ENCODE measurements around the gene CNOT6.

CNOT6 gene

DNA sequence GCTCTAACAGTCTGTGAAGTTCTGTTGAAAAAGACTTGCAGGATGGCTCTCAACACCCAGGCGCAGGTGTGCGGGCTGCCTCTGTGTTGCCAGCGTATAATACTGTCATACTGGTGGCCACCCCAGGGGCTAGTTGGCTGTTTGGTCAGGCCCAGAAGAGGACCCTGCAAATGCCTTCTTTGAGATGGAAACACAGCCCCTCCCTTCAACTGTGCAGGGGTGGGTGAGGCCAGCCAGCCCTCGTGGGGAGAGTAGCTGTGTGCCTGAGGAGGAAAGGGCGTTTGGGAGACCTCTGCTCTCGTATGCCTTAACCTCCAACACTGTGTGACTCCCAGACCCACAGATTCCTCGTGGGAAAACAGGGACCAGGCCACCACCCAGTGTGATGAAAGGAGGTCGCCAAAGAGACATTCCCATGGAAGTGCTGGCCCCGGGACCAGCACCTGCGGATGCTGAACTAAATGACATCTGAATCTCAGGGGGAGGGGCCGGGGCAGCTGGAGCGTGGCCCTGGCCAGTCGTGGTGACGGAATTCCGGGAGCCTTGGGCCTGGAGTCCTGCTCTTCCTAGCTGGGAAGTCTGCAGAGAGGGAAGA lies 108.4 kb downstream of the CNOT6 start:
- FAIRE-seq: no peak

DNA sequence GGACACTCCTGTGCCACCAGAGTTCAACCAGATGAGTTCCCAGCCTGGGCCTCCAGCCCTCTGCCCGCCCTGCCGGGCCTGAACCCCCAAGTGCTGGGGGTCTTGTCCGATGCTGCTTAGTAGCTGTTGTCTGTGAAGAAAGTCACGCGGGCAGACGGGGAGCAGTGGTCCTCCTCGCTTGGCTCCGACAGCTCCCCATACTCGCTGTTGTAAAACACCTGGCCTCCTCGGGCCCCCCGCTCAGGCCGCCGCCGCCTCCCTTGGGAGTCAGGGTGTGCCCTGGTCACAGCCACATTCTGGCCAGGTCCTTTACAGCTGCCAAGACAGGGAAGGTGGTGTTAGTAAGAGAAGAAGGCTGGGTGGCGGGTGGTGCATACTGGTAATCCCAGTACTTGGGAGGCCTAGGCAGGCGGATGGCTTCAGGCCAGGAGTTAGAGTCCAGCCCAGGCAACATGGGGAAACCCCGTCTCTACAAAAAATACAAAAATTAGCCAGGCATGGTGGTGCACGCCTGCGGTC lies 109.0 kb downstream of the CNOT6 start:
- FAIRE-seq: no peak

DNA sequence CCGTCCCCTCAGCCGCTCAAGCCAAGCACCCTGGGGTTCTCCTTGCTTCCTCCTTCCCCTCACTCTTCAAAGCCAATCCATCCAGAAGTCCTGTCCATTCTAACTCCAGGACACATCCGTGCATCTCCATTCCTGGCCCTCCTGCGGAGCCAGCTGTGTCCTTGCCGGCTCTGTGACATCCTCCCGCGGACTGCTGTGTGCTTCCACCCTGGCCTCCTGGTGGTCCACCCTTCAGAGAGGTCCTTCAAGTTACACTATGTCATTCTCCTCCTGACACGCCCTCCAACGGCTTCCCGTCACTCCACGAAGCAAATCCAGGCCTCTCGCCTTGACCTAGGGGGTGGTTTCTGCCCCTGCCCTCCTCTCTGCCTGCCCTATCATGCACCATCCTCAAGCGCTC lies 110.1 kb downstream of the CNOT6 start:
- FAIRE-seq: no peak

DNA sequence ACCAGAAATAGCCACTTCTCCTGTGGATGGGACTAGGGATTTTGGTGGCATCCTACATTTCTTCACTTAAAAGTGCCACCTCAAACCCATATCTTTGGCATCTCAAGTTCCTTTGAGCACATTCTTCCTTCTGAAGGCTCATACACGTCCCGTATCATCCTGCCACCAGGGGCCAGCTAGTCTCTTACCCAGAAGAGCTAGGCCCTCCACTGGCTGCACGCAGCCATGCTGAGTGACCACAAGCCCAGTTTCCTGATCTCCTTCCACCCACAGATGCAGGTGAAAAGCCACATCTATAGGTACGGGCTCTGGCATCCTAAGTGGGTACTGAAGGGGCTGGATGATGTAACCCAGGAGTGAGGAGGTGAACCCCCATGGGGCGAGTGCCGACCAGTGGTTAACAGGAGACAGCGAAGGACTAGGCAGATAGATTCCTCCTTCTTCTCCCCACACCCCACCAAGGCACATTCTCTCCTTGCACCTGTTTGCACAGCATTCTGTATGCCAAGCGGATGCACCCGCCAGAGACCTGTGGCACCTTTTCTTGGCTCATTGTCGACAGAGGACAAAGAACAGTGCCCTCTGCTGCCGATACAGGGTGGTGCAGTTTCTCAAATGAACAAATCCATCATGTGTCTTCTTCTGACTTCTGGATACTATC lies 111.5 kb downstream of the CNOT6 start:
- no peak for FAIRE-seq

DNA sequence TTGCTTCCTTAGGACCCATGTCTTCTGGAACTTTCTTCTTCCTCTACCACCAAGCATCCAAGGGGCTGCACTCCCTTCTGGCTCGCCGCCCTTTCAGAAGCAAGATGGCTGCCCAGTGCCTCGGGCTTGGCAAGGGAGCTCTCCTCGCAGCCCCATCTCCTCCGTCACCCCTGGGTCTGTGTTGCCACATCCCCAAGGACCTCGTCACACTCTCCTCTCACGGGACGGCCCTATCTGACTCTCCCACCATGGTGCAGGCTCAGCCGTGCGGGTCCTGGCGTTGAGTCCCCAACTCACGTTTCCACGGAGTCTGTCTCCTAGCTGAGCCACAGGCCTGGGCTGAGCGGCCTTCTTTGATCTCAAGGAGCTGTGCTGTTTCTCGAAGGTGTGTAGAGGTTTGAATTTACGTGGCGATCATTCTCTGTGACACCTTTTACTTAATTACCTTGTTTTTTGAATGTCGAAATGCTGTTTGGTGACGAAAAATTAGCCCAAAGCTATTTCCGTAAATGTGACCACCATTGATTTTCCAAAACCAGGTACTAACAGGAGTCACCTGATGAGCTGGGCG lies 112.1 kb downstream of the CNOT6 start:
- FAIRE-seq: no peak

DNA sequence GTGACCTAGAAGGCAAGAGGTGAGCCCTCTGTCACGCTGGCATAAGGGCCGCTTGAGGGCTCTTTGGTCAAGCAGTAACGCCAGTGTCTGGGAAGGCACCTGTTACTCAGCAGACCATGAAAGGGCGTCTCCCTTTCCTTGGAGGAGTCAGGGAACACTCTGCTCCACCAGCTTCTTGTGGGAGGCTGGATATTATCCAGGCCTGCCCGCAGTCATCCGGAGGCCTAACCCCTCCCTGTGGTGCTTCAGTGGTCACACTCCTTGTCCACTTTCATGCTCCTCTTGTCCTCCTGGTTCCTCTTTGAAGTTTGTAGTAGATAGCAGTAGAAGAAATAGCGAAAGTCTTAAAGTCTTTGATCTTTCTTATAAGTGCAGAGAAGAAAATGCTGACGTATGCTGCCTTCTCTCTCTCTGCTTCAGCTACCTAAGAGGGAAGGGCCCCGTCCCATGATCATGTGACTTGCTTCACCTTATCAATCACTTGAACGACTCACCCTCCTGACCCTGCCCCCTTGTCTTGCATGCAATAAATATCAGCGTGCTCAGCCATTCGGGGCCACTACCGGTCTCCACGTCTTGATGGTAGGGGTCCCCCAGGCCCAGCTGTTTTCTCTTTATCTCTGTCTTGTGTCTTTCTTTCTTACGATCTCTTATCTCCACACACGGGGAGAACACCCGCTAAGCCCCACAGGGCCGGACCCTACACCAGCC lies 113.8 kb downstream of the CNOT6 start:
- no peak for FAIRE-seq

DNA sequence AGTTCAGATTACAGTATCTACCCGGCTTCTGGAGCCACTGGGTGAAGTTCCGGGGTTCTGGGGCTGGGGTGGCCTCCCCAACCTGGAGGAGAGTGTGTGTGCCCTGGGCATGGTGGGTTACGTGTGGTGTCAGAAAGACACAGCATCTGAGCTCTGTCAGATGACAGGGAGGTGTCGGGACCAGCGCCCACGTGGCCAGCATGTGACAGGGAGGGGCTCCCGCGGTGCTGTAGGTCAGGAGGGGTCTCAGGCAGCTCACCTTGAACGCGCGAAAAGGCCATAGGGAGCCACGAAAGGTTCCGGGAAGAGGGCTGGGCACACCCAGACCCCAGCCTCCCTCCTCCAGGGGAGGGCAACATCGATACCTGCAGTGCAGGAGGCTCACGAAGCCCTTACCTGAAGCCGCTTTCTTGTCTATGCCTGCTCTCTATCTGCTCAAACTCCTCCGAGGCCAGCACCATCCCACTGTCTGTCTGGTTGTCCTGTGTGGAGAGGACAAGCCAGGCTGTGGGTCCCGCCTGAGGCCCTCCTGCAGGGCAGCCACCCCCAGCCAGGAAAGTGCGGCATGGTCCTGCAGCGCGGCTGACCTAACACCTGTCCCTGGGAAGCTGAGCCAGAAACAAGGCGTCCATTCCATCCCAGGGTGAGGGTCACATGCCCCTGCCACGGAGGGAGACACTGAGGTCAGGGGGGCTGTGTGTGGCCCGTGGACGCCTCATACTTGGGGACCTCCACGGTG lies 114.6 kb downstream of the CNOT6 start:
- no peak for FAIRE-seq

DNA sequence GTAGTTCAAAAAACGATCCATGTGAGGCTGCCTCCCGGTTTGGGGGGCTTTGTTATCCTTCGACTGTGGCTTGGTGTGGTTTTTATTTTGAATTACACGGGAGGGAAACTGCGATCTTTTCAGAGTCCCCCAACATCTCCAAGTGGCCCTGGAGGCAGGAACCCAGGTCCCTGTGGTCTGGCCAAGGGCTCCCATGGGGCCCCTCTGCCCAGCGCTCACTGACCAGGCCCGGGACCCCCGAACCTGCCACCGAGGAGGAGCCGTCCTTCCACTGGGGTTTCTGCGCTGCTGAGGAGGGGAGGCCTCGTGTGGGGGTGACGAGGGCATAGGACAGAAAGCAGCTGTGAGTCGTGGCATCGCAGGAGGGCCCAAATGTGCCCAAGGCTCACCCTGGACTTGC lies 115.2 kb downstream of the CNOT6 start:
- no peak for FAIRE-seq

DNA sequence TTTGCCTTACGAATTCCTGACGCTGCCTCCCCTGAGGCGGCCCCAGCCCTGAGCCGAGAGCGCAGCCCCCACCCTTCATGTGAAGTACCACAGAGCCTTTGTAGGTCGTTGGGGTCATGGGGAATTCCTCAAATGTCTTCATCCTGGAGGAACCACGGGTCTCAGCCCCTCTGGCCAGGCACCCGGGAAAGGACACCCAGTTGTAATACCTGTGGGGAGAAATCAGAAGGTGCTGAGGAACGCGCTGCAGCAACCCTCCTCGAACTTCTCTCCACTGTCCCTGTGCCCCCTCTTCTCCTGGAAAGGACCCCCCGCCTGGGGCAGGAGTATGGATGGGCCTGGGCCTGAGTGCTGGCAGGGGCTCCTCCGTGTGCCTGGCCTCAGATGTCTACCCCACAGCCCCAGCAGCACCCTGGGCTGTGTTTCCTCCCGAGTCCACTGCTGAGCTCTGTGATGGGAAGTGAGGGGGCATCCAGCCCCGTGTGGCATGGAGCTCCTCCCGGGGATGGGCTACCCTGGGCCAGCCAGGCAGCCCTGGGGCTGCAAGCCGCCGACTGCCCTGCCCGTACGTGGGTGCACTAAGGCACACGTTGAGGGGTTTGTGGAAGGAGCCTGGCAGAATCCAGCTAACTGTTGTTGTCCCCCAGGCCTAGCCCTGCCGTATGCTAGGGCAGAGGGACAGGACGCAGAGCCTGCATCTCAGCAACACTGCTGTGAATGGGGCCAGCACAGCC lies 115.8 kb downstream of the CNOT6 start:
- no peak for FAIRE-seq

DNA sequence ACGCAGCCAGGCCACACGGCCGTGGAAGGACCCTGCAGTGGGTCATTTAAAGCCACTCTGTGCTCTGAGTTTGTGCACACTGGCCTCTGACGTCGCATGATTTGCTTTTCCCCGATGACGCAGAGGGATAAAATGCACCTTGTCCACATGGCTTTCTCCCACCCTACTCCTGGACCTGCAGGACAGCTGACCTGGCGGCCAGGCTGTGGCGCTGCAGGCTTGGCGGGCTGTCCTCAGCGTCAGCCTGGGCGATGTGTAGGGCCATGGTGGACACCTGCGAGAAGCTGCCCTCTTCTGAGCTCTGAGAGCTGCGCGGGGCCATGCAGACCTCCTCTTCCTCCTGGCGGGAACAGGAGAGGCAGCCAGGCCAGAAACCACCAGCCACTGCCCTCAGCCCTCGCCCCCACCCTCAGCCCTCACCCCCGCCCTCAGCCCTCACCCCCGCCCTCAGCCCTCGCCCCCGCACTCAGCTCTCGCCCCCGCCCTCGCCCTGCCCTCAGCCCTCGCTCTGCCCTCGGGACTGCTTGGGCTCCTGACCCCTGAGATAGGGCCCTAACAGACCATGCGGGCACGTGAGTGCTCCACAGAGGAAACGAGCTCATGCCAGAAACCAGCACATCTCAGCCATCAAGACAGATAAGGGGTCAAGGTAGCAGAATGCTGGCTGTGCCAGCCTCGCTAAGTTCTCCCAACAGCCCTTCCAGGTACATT lies 117.1 kb downstream of the CNOT6 start:
- no peak for FAIRE-seq

DNA sequence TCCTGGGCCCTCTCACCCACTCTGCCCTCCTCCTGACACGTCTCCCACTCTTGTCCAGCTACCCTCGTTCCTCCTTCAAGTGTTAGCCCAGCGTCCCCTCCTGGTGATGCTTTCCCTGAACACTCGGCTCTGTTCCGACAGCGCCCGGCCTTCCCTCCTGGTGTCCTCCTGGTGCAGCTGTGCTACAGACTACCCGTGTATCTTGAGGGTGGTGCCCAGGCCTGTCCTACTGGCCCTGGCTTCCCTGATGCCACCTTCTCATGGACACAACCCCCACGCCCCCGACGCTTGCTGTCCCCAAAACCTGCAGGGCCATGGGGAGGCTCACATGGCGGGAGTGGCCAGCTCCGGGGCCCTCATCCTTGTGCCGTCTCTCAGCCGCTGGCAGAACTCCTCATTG lies 118.5 kb downstream of the CNOT6 start:
- no peak for FAIRE-seq

DNA sequence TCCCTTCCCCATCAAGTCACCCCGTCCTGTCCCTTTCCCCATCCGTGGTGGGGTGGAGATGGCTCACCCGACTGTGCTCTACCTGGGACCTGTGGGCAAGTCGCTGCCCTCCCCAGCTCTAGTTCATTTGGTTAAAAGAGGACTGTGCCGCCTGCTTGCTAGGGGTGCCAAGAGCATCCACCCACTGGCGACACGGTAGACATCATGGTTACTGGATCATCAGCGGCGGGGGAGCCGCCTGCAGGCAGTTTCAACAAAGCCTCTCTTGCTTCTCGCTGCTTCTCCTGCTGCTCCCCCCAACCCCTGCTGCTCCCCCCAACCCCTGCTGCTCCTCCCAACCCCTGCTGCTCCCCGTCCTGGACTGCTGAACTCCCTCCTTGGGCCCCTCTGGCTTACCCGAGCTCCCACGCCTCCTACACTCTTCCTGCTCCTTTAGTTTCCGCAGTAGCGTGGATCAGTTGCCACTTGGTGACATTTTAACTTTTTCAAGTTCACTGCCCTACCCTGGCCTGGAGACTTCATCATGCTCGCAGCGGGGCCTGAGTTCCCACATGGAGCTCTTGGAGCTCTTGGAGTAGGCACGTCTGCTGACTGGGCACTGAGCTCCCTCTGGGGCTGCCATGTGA lies 119.1 kb downstream of the CNOT6 start:
- FAIRE-seq: no peak

DNA sequence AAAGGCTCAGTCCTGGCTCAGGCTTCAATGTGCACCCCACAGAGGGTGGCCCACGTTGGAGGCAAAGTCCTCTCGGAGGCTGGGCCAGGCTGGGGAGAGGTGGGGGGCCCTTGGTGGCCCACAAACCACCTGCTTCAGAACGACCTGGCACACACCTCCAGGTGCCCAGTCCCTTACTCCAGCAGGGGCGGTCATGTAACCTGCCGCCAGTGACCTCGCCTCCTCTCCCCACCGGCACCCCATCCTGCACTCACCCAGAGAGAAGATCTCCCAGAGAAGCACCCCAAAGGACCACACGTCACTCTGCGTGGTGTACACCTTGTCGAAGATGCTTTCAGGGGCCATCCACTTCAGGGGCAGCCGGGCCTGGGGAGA lies 119.6 kb downstream of the CNOT6 start:
- no peak for FAIRE-seq

DNA sequence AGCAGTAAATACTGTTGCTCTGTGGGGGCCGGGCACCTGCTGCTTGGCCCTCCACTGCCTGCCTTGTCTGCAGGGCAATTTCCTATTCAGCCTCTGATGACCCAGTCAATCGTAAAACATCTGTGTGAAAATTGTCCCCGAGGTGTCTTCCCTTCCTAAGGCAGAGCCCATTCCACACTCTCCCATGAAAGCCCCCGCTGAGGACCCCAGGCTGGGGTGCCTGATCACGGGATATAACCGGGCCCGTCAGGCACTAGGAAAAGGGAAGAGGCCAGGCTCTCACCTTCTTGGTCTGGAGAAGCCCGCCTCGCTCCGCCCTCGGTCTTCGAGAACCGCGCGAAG lies 124.3 kb downstream of the CNOT6 start:
- FAIRE-seq: no peak

DNA sequence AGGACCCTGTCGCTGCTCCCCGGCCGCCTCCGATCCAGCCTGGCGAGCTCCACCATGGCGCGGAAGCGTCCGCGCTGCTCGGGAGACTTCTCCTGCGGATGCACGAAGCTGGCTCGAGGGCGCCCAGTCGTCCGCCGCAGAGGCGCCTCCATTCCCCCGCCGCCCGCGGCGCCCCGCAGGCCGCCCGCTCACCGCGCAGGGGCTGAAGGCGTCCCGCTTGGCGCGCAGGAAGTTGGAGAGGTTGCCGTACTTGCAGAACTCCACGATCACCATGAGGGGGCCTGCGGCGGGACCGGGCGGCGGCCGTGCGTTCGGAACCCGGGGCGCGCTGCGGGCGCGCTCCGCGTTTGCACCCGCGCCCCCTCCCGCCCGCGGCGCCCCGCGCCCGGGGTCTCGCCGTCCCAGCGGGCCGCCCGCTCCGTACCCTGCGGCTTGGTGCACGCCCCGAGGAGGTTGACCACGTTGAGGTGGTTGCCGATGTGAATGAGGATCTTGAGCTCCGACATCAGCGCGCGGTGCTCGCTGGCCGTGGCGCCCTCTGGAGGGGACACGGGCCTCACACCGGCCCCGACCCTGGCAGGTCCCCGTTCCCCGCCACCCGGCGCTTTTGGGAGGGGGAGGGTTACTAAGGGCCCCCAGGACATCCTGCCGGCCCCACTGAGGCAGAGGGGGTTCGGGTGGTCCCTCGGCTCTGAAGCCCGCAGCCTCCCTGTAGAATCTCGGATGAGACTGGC lies 124.8 kb downstream of the CNOT6 start:
- no peak for FAIRE-seq

DNA sequence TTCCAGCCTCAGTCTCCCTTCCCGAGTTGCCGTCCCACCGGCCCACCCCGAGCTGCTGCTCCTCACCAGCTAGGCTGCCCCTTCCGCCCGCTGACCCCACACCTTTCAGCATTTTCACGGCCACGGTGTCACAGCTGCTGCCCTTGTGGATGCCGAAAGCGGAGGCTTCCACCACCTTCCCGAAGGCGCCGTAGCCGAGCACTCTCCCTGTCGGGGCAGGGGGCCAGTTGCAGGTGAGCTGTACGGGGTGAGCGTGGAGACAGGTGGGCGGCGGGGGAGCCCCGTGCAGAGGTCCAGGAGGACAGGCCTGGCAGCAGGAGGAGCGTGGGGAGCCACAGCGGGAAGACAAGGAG lies 125.4 kb downstream of the CNOT6 start:
- FAIRE-seq: no peak

DNA sequence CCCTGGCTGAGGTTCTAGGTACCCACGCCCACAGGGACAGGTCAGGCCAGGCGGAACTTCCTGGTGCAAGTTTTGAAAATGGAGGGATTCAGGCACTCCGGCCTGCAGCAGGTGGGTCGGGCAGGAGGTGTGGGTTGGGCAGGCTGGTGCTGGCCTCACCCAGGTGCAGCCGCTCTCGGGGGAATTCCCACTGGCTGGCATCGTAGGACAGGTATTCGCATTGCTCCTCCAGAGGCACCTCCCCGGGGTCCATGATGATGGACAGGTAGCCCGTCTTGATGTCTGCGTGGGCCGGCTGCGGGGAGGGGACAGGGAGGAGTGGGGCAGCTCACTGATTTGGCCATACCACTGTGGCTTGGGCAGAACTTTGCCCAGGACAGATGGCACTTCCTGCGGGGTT lies 125.8 kb downstream of the CNOT6 start:
- no peak for FAIRE-seq

DNA sequence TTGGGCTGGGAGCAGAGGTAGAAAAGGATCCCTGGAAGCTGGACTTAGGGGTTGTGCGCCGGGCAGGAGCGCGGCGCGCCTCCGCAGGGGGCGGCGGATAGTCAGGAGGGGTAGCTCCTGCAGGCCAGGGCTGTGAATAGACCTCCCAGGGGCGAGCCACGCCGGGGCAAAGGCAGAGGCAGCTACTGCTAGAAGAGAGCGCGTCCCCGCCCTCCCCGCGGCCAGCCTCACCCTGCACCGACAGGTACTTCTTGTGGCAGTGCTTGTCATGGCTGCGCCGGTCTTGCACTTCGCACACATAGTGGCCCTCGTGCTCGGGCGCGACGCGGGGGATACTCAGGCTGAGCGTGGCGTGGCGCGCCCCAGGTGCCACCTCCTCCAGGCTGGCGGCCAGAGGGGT lies 127.1 kb downstream of the CNOT6 start:
- no peak for FAIRE-seq

DNA sequence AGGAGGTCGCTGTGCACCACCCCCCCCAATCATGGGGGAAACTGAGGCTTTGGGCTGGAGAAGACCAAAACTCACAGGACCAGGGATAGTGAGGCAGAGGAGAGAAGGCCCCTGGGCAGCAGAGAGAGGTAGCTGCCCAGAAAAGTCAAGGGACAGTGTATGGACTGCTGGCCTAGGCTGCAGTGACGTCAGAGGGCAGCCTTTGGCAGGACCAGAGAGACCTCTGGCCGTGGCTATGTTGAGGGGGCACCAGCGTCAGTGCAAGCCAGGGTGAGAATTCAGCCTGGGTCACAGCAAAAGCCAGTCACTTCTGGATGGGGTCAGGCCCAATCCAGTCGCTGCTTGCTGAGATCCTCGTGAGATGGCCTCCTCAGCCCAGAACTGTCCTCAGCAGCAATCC lies 128.7 kb downstream of the CNOT6 start:
- no peak for FAIRE-seq

DNA sequence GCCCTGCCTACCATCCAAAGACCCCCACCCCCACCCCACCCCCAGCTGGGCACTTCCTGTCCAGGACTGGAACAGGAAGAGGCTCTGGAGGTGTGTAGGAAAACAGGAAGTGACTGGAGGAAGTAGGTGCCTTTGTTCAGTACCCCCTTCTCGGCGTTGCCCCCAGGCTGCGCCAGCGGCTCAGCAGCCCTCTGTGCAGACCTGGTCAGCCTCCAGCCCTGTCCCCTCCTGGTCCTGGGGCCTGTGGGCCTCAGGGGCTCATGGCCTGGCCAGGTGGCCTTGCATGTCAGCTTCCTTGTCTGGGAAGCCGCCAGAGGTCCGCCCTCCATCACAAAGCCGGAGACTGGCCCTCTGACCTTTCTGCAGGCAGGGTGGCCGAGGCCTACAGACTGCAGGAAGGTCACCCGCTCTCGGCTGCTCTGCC lies 129.2 kb downstream of the CNOT6 start:
- no peak for FAIRE-seq

DNA sequence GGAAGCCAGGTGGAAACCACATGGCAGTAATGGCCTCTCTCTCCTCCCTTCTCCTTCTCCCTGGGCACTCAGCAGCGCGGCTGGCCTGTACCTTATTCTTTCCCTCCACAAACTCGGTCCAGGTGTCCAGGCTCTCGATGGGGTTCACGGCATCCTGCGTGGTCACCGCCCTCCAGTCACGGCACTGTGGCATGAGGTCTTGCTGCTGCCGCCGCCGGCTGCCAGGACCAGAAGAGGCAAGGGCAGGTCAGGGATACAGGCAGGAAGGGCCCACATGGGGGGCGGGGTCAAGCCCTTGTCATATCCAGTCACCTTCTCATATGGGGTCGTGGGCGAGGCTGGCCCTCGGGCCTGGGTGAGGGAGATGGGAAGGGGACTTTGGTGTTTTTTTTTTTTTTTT lies 129.7 kb downstream of the CNOT6 start:
- FAIRE-seq: no peak

Data from TTC549 (cell line).